Loucy (cell line): Measurements from ENCODE around the gene EEF1A2.

Experiments
- EZH2phosphoT487 ChIP-seq: fragments of 200-600 bp; IDR thresholded peaks from 2 replicates; pipeline ENCODE4 v1.6.1; 2018; ENCODE audit warnings: antibody characterized with exemption, mild to moderate bottlenecking, moderate library complexity, borderline replicate concordance
- TF ChIP-seq, protein P1 (sequence below): fragments of 200-600 bp; sonication (generic); conservative IDR thresholded peaks from 2 replicates; pipeline ENCODE4 v1.5.1; 2014; ENCODE audit warnings: mild to moderate bottlenecking, antibody characterized with exemption, low read length

- TF ChIP-seq, protein P1, sequence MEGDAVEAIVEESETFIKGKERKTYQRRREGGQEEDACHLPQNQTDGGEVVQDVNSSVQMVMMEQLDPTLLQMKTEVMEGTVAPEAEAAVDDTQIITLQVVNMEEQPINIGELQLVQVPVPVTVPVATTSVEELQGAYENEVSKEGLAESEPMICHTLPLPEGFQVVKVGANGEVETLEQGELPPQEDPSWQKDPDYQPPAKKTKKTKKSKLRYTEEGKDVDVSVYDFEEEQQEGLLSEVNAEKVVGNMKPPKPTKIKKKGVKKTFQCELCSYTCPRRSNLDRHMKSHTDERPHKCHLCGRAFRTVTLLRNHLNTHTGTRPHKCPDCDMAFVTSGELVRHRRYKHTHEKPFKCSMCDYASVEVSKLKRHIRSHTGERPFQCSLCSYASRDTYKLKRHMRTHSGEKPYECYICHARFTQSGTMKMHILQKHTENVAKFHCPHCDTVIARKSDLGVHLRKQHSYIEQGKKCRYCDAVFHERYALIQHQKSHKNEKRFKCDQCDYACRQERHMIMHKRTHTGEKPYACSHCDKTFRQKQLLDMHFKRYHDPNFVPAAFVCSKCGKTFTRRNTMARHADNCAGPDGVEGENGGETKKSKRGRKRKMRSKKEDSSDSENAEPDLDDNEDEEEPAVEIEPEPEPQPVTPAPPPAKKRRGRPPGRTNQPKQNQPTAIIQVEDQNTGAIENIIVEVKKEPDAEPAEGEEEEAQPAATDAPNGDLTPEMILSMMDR = no peak
- TF ChIP-seq EZH2phosphoT487 = no peak
Measured at GRCh38 chr20:63444548-63444947, 54.3 kb downstream of the EEF1A2 start.
